Dendritic cell treated with granulocyte-macrophage colony-stimulating factor and Interleukin-4, amounts not matched to agents 40 ng/mL and 50 ng/mL, for 4 days (primary cell): ENCODE data around the gene CTXND1.

ENCODE experiments used
- H3K27ac Mint-ChIP-seq: one replicate; pipeline ENCODE4 v1.8.0; 2022; ENCODE audit warnings: mild to moderate bottlenecking, mixed read lengths
- H3K27me3 Mint-ChIP-seq: one replicate; pipeline ENCODE4 v1.8.0; 2022; ENCODE audit warnings: mild to moderate bottlenecking, mixed read lengths
- H3K36me3 Mint-ChIP-seq: one replicate; pipeline ENCODE4 v1.8.0; 2022; ENCODE audit warnings: low read depth, mixed read lengths
- H3K4me1 Mint-ChIP-seq: one replicate; pipeline ENCODE4 v1.8.0; 2022; ENCODE audit warnings: low read depth, mixed read lengths
- H3K4me3 Mint-ChIP-seq: one replicate; pipeline ENCODE4 v1.8.0; 2022; ENCODE audit warnings: mild to moderate bottlenecking, moderate library complexity, mixed read lengths
- H3K9me3 Mint-ChIP-seq: one replicate; pipeline ENCODE4 v1.8.0; 2022; ENCODE audit warnings: mixed read lengths
- intact Hi-C: fragments of 100-400 bp; cut with micrococcal nuclease; formaldehyde crosslinking; loops from one replicate; pipeline ENCODE4 v1.15.0; 2022

The CTXND1 gene

DNA sequence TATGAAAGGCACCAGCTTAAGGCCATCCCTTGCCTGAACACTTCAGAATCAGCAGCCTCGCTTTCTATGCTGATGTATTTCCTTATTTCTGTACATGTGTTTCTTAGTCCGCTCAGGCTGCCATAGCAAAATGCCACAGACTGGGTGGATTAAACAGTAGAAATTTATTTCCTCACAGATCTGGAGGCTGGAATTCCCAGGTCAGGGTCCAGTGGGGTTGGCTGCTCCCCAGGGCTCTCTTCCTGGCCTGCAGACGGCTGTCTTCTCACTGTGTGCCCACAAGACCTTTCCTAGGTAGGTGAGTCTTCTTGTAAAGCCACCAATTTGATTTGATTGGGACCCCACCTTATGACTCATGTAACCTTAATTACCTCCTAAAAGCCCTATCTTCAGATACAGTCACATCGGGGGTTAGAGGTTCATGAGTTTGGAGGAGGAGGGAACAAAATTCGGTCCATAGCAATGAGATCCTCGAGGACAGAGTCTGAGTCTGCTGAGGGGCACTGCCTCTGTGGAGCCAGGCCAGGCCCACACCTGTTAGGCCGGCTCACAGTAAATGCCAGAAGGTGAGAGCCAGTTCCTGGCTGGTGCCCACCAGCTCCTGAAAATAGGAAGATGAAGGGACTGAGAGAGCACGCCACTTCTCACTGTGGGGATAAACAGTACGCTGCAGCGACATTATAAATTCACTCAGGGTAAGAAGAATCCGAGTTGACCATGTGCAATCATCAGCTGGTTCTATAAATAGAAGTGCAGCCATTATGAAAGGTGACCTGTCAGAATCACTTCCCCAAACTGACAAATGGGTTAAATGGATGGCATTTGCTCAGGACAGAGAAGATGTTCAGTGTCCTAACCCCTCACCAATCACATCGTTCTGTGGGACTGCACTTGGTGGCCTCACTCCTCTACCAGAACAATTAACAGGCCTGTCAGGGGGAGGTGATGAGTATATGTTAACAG lies 41.1 kb downstream of the CTXND1 start:
- intact Hi-C loops = no loop called here
- H3K4me3 Mint-ChIP-seq = no peak overlapping the region
- peaks cover 7% of the 10 kb centered on the region for H3K27me3 Mint-ChIP-seq
- no peaks in the 10 kb centered on the region for H3K36me3 Mint-ChIP-seq
- H3K27ac Mint-ChIP-seq = no peak overlapping the region
- H3K9me3 Mint-ChIP-seq = peaks cover 9% of the 10 kb centered on the region
- H3K4me1 Mint-ChIP-seq = peaks cover 18% of the 10 kb centered on the region

DNA sequence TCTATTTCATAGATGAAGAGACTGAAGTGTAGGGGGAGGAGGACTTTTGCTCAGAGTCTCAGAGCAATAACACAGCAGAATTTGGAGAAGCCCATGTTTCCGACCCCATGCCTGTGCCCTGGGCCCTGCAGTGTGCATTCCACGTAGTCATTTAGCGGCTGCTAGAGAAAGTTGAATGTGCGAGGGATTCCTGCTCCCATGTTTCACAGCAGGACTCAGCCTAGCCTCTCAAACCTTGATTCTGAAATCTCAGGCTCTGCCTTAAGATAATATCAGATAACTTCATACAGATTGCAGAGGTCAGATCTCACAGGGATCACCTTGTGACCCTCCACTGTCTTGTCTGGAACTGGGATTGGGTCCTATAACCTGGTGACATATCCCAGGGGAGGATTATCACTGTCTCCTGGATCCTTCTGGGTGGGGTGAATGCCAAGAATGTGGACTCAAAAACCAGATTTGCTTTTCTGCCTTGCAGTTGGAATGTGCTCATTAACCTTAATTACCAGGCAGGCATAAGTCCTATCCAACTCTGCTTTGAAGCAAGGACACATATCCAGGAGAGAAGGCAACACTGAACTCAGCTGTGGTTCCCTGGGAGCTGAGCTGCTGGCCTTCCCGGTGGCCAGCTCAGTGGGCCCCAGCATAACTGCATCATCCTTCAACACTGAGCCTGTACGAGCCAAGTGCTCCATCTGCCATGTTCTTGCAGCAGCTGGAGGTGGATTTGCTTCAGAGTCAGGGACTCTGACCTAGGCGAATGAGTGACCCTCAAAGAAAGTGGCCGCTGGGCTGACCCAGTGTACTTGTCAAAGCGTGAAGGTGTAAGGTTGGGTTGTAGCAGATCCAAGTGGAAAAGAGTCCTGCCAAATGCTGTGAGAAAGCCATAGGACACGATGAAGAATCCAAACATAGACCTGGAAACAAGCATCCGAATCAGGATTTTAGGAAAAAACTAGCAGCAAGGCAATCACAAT lies 43.0 kb downstream of the CTXND1 start:
- Mint-ChIP-seq H3K4me3 (no peak overlapping the region), H3K27ac (no peak overlapping the region), H3K36me3 (no peaks in the 10 kb centered on the region), H3K4me1 (peaks cover 18% of the 10 kb centered on the region), H3K27me3 (peaks cover 11% of the 10 kb centered on the region), H3K9me3 (peaks cover 9% of the 10 kb centered on the region)
- intact Hi-C loops = no loop called here

DNA sequence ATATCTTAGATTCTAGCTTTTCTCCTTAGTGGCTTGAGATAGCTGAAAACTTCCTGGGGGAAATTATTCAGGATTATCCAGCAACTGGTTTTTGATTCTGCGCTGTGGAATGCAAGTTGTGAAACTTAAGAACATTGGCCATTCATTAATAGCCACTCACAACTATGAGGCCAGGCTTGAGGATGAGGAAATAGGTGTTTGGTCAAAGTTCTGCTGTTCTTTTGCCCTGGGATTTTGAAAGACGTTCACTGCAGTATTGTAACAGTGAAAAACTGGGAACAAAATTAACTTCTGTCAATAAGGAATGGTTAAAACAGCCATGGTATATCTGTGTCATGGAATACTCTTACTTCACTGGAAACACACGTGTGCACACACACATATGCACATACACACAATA lies 44.1 kb downstream of the CTXND1 start:
- H3K27ac Mint-ChIP-seq = no peak overlapping the region
- H3K36me3 Mint-ChIP-seq = no peaks in the 10 kb centered on the region
- intact Hi-C loops = no loop called here
- H3K4me1 Mint-ChIP-seq = peaks cover 18% of the 10 kb centered on the region
- H3K4me3 Mint-ChIP-seq = no peak overlapping the region
- H3K9me3 Mint-ChIP-seq = peaks cover under 1% of the 10 kb centered on the region
- peaks cover 11% of the 10 kb centered on the region for H3K27me3 Mint-ChIP-seq

DNA sequence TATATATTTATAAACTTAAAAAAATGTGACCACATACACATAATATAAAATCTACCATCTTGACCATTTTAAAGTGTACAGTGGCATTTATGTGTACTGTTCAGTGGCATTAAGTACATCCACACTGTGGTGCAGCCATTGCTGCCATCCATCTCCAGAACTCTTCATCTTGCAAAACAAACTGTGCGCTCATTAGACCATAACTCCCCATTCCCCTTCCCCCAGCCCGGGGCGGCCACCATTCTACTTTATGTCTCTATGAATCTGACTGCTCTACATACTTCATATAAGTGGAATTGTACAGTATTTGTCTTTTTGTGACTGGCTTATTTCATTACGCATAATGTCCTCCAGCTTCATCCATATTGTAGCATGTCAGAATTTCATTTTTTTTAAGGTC lies 47.8 kb downstream of the CTXND1 start:
- Mint-ChIP-seq H3K9me3 (no peaks in the 10 kb centered on the region), H3K27me3 (peaks cover 11% of the 10 kb centered on the region), H3K4me1 (no peaks in the 10 kb centered on the region), H3K4me3 (no peak overlapping the region), H3K36me3 (no peaks in the 10 kb centered on the region), H3K27ac (no peak overlapping the region)
- intact Hi-C loops = no loop called here

DNA sequence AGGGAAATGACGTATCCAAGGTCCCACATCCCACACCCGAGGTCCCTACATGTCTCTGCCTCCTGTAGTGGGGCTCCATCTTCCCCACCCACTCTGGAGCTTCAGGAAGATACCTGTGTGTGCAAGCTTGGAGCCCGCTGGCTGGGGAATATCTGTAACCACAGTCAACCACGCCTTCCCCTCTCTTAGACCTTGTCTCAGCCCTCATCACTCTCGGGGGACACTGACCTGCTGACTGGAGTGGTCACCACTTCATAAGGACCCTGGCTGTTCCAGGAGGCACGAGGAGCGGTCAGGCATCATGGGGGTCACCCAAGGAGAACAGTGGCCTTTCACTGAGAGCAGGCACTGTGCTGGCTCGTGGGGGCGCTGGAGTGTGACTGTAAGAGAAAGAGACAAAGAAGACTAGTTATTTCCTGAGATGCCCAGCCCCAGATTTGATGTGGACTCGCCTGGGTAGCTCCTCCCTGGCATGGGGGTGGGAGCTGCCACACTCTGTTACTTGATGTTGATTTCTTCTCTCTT lies 48.6 kb downstream of the CTXND1 start:
- Mint-ChIP-seq H3K27ac (no peak overlapping the region), H3K4me1 (no peaks in the 10 kb centered on the region), H3K36me3 (no peaks in the 10 kb centered on the region), H3K4me3 (no peak overlapping the region), H3K9me3 (no peaks in the 10 kb centered on the region), H3K27me3 (peaks cover 11% of the 10 kb centered on the region)
- intact Hi-C loops = no loop called here

DNA sequence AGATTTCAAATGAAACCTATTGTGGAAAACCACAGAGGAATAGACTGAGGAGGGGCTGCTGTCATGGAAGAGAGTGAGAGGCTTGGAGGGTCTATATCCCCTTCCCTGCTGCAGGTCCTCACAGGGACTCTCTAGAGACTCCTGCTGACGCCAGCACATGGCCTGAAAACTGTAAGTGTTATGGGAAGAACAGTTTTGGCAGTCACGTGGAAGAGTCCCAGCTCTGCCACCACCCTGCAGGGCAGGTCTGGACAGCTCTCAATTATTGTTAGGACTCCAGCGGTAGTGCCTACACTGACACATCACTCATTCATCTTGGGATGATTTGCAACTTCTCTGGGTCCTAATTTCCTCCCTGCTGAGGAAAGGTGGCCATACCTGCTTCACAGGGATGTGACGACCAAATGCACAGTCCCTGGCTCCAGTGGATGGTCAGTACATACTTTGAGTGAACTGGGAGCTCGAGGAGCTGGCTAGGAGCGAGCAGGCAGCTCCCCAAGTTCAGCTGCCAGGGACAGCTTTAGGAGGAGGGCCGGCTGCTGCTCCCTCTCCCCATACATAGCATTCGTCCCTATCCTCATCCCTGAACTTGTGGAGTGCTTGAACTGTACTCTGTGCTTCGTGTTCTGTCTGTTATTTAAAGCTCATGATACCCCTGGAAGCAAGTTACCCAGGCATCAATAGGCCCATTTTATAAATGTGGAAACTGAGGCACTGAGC lies 49.2 kb downstream of the CTXND1 start:
- no peaks in the 10 kb centered on the region for H3K36me3 Mint-ChIP-seq
- H3K4me3 Mint-ChIP-seq = no peak overlapping the region
- H3K27ac Mint-ChIP-seq = no peak overlapping the region
- H3K9me3 Mint-ChIP-seq = no peaks in the 10 kb centered on the region
- peaks cover 11% of the 10 kb centered on the region for H3K27me3 Mint-ChIP-seq
- intact Hi-C loops = no loop called here
- no peaks in the 10 kb centered on the region for H3K4me1 Mint-ChIP-seq

DNA sequence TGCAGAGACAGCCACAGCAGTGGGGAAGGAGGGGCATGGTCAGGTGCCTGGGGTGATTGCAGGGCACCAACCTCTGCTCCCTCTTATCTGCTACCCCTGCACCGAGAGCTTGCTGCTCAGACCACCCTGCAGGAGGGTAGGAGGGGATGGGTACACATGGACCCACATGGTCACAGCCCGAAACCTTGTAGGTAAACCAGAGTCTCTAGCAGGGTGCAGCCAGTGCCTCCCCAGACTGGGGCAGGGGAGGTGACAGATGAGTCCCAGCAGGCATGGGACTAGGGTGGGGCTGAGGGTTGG lies 50.0 kb downstream of the CTXND1 start:
- no peak overlapping the region for H3K4me3 Mint-ChIP-seq
- H3K27me3 Mint-ChIP-seq = peaks cover 8% of the 10 kb centered on the region
- intact Hi-C loops = no loop called here

DNA sequence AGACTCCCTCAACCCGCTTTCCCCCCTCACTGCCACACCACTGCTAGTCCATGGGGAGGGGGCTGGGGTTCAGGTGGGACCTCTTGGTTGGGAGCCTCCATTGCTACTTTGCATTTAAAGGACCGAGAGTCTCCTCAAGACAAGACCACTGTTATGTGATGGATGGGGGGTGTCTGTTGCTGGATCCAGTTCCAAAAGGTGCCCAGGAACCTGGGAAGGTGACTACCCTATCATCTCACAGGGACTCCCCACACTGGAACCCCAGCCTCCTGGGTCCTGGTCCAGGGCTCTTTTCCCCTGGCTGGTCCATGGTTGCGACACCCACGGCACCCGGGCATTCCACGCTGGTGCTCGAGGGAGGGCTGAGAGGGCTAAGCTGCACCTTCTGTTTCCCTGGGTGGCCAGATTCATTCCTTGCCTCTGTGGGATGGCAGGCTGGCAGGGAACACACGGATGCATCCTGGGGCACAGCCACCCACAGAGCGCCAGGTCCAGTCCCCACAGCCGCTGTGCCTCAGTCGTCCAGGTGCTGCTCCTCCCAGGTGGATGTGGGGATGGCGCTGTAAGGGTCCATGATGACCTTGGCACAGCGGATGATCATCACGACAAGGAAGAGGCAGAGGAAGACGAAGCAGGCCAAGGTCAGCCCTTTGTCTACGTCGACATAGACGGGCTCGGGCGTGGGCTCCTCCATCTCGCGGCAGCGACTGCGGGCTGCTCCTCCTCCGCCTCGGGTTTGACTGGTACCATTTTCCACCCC lies 50.6 kb downstream of the CTXND1 start:
- Mint-ChIP-seq H3K27ac (no peak overlapping the region), H3K27me3 (peaks cover 5% of the 10 kb centered on the region)

More for the DNA sequence above, 50.0 kb downstream of the CTXND1 start:
- Mint-ChIP-seq H3K9me3 (no peaks in the 10 kb centered on the region), H3K27ac (no peak overlapping the region), H3K4me1 (no peaks in the 10 kb centered on the region), H3K36me3 (no peaks in the 10 kb centered on the region)

DNA sequence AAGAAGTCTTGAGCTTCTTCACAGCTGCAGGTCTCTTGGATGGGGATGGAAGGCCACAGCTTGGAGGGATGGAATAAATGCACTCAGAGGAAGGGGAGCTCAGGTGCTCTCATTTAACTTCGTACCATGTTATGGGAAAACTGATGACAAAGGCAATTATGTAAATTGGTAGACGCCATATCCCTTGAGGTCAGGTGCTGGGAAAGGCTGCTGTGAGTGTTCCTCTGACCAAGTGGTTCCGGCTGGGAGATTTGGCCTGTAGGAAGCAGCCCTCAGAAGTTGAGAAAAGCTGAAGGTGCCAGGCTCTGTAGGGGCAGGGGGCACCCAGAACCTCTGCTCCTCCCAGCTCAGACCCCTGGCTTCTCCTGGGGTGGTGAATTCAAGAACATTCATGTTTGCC lies 52.1 kb downstream of the CTXND1 start:
- Mint-ChIP-seq H3K4me3 (no peak overlapping the region), H3K9me3 (no peaks in the 10 kb centered on the region), H3K27ac (no peak overlapping the region), H3K36me3 (no peaks in the 10 kb centered on the region), H3K27me3 (no peaks in the 10 kb centered on the region), H3K4me1 (no peaks in the 10 kb centered on the region)
- intact Hi-C loops = no loop called here

More for the DNA sequence above, 50.6 kb downstream of the CTXND1 start:
- Mint-ChIP-seq H3K9me3 (no peaks in the 10 kb centered on the region), H3K4me1 (no peaks in the 10 kb centered on the region), H3K4me3 (no peak overlapping the region), H3K36me3 (no peaks in the 10 kb centered on the region)
- intact Hi-C loops = no loop called here

DNA sequence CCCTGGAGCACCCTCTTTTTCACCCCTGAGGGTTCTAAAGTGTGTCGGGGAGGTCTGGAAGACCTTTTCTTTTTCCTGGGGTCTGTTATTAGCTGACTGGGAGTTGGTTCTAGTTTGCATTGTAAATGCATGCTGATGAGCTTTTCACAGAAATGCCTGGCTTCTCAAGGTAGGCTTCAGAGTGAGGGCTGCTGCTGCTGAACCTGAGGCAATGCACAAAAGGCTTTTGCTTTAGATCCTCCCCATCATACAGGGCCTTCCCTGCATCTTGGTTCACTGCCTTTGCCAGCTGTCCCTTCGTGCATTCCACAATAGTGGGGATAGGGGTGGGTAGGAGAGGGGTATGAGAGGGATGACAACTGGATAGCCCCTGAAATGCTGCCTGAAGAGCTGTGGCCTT lies 52.6 kb downstream of the CTXND1 start:
- H3K36me3 Mint-ChIP-seq = no peaks in the 10 kb centered on the region
- H3K27me3 Mint-ChIP-seq = no peaks in the 10 kb centered on the region
- H3K27ac Mint-ChIP-seq = no peak overlapping the region
- no peaks in the 10 kb centered on the region for H3K9me3 Mint-ChIP-seq
- intact Hi-C loops = no loop called here
- H3K4me1 Mint-ChIP-seq = no peaks in the 10 kb centered on the region
- no peak overlapping the region for H3K4me3 Mint-ChIP-seq

DNA sequence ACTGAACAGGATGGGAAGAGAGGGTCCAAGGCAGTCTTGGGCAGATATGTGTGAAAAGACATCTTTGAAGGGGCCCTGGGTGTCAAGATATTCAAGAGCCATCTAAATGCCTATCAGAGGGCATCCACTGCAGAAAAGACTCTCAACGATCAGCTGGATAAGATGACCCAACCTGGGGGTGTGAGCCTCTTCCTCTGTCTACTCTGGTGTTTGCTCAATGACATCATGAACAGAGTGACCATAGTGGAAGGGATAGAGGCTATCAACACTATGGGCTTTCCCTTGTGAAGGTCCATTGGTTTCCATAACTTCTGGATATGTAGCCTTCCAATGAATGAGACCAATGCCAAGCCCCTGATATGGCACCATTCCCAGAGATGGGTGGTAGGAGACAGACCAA lies 57.1 kb downstream of the CTXND1 start:
- Mint-ChIP-seq H3K27me3 (no peaks in the 10 kb centered on the region), H3K4me1 (no peaks in the 10 kb centered on the region), H3K9me3 (no peaks in the 10 kb centered on the region), H3K36me3 (no peaks in the 10 kb centered on the region), H3K27ac (no peak overlapping the region), H3K4me3 (no peak overlapping the region)
- intact Hi-C loops = no loop called here

DNA sequence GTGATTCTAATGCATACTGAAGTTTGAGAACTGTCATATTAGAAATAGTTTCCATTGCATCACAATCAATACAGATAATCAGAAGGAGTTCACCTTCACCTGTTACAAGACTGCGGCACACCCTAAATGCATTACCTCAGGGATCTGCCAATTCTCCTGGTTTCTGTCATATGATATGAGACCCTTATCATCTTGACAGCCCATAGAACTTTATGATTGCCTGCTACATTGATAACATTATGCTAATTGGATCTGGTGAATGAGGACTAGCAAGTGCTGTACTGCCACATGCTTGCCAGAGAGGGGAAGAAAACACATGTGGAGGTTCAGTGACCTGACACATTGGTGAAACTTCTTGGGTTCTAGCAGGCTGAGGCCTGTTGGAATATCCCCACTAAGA lies 57.8 kb downstream of the CTXND1 start:
- Mint-ChIP-seq H3K27me3 (no peaks in the 10 kb centered on the region), H3K9me3 (no peaks in the 10 kb centered on the region), H3K27ac (no peak overlapping the region), H3K36me3 (no peaks in the 10 kb centered on the region), H3K4me3 (no peak overlapping the region), H3K4me1 (no peaks in the 10 kb centered on the region)
- intact Hi-C loops = no loop called here
